CD14-positive monocyte (primary cell): ENCODE results near the gene DEPDC1B. TPM values are rescaled to one million over a fixed set of nuclear protein-coding genes. Genes with fewer than 3 reads are reported as not detected.
A peak's percentile ranks its signal among the peaks of the same experiment; 100 is the strongest.

Experiments used
- DNase-seq, 3 donors: peaks; one replicate each; pipeline ENCODE4 v3.0.0-alpha.2; 2011 to 2022
- H2AFZ ChIP-seq: 2 replicates; pipeline ENCODE4 v1.6.0; 2012; ENCODE audit warnings: mild to moderate bottlenecking, low read depth, low read length, inconsistent platforms; ENCODE audit not compliant: insufficient read depth, poor library complexity, severe bottlenecking
- H3K27ac ChIP-seq, 2 donors: 1 replicate in 1 of 2; 2 replicates in 1 of 2; pipeline ENCODE4 v1.5.1; 2012 to 2013; ENCODE audit warnings: low read length in 2 of 2, control low read depth in 1 of 2, inconsistent platforms in 1 of 2, low read depth in 1 of 2, mild to moderate bottlenecking in 1 of 2
- H3K27me3 ChIP-seq, 2 donors: one replicate each; pipeline versions ENCODE4 v1.6.0 to v1.6.1; 2011 to 2013; ENCODE audit warnings: low read length in 2 of 2; ENCODE audit not compliant: control insufficient read depth in 2 of 2, insufficient read depth in 2 of 2
- H3K36me3 ChIP-seq, 2 donors: replicated peaks in 1 of 2; 1 replicate in 1 of 2; 2 replicates in 1 of 2; pipeline versions ENCODE4 v1.5.1 to v1.6.1; 2012 to 2013; ENCODE audit warnings: low read length in 2 of 2, control low read depth in 1 of 2, inconsistent platforms in 1 of 2, mild to moderate bottlenecking in 1 of 2; ENCODE audit not compliant: insufficient read depth in 2 of 2, control insufficient read depth in 1 of 2
- H3K4me1 ChIP-seq, 2 donors: 1 replicate in 1 of 2; 2 replicates in 1 of 2; pipeline versions ENCODE4 v1.5.1 to v1.6.1; 2012 to 2013; ENCODE audit warnings: low read length in 2 of 2, control low read depth in 1 of 2, inconsistent platforms in 1 of 2, mild to moderate bottlenecking in 1 of 2, moderate library complexity in 1 of 2; ENCODE audit not compliant: insufficient read depth in 2 of 2, control insufficient read depth in 1 of 2
- H3K4me2 ChIP-seq: replicated peaks from 2 replicates; pipeline ENCODE3; 2012; ENCODE audit warnings: low read length, moderate library complexity, mild to moderate bottlenecking; ENCODE audit not compliant: poor library complexity, severe bottlenecking; ENCODE audit errors: extremely low read depth
- H3K4me3 ChIP-seq, 3 experiments: fragments of 200-600 bp in 1 of 3; sonication (generic) in 1 of 3; replicated peaks in 1 of 3; 1 replicate in 2 of 3; 2 replicates in 1 of 3; pipeline ENCODE4 v1.5.1; 2011 to 2013; ENCODE audit warnings: low read length in 3 of 3, mild to moderate bottlenecking in 3 of 3, control low read depth in 2 of 3, low read depth in 2 of 3, inconsistent platforms in 1 of 3, moderate library complexity in 1 of 3
- H3K79me2 ChIP-seq: 2 replicates; pipeline ENCODE4 v1.6.0; 2012; ENCODE audit warnings: mild to moderate bottlenecking, control low read depth, inconsistent platforms, low read length, moderate library complexity; ENCODE audit not compliant: insufficient read depth
- H3K9ac ChIP-seq: 2 replicates; pipeline ENCODE4 v1.6.0; 2017; ENCODE audit warnings: low read length, mild to moderate bottlenecking; ENCODE audit not compliant: insufficient read depth, poor library complexity, severe bottlenecking
- H3K9me3 ChIP-seq, 2 donors: replicated peaks in 1 of 2; 1 replicate in 1 of 2; 2 replicates in 1 of 2; pipeline versions ENCODE4 v1.5.1 to v1.6.1; 2012 to 2013; ENCODE audit warnings: low read length in 2 of 2, control low read depth in 1 of 2; ENCODE audit not compliant: control insufficient read depth in 1 of 2, insufficient read depth in 1 of 2
- H4K20me1 ChIP-seq: 2 replicates; pipeline ENCODE4 v1.6.0; 2012; ENCODE audit warnings: mild to moderate bottlenecking, low read length, control low read depth, moderate library complexity; ENCODE audit not compliant: insufficient read depth
- H3K27ac Mint-ChIP-seq, 7 donors: one replicate each; pipeline ENCODE4 v1.8.0; 2020; ENCODE audit warnings: mild to moderate bottlenecking in 7 of 7, mixed read lengths in 7 of 7, moderate library complexity in 6 of 7, inconsistent platforms in 2 of 7
- H3K27me3 Mint-ChIP-seq, 3 donors: one replicate each; pipeline ENCODE4 v1.8.0; 2021 to 2022; ENCODE audit warnings: low read depth in 3 of 3, mild to moderate bottlenecking in 3 of 3, mixed read lengths in 3 of 3, moderate library complexity in 3 of 3, inconsistent platforms in 1 of 3
- H3K36me3 Mint-ChIP-seq, 2 donors: one replicate each; pipeline ENCODE4 v1.8.0; 2020; ENCODE audit warnings: mixed read lengths in 2 of 2, inconsistent platforms in 1 of 2, mild to moderate bottlenecking in 1 of 2
- H3K4me1 Mint-ChIP-seq: one replicate; pipeline ENCODE4 v1.8.0; 2020; ENCODE audit warnings: mild to moderate bottlenecking, mixed read lengths
- H3K4me3 Mint-ChIP-seq, 2 donors: one replicate each; pipeline ENCODE4 v1.8.0; 2020; ENCODE audit warnings: mild to moderate bottlenecking in 2 of 2, mixed read lengths in 2 of 2, moderate library complexity in 1 of 2
- H3K9me3 Mint-ChIP-seq, 7 donors: one replicate each; pipeline ENCODE4 v1.8.0; 2020 to 2022; ENCODE audit warnings: mixed read lengths in 7 of 7, mild to moderate bottlenecking in 6 of 7, moderate library complexity in 6 of 7, inconsistent platforms in 2 of 7
- WGBS: methylation state at CpG from one replicate; pipeline ENCODE4 v1.1.5; 2013; ENCODE audit warnings: missing lambda C conversion rate; ENCODE audit not compliant: insufficient coverage; 5-methylcytosine and 5-hydroxymethylcytosine counted together
- intact Hi-C, 2 donors: fragments of 100-400 bp; cut with micrococcal nuclease; formaldehyde crosslinking; loops; one replicate each; pipeline versions ENCODE4 v1.15.0 to v1.15.1; 2023
- polyA plus RNA-seq, 3 donors: library from polyadenylated mRNA; depleted of rRNA in 1 of 3; unstranded in 2 of 3; stranded (reverse) in 1 of 3; fragments of 300-500 nt in 2 of 3; fragments of >200 nt in 1 of 3; fragmentation: Illumina TruSeq in 2 of 3; gene quantifications; 1 replicate in 2 of 3; 2 replicates in 1 of 3; pipeline ENCODE4 v1.2.3, GENCODE V29; 2012 to 2021
- TF ChIP-seq, protein P1 (sequence below): fragments of 200-600 bp; IDR thresholded peaks from one replicate; pipeline ENCODE4 v1.8.0; 2022; ENCODE audit warnings: antibody characterized with exemption, mild to moderate bottlenecking

Gene DEPDC1B
- polyA plus RNA-seq, 3 donors = 0.11 to 0.56 (median 0.14) TPM

DNA sequence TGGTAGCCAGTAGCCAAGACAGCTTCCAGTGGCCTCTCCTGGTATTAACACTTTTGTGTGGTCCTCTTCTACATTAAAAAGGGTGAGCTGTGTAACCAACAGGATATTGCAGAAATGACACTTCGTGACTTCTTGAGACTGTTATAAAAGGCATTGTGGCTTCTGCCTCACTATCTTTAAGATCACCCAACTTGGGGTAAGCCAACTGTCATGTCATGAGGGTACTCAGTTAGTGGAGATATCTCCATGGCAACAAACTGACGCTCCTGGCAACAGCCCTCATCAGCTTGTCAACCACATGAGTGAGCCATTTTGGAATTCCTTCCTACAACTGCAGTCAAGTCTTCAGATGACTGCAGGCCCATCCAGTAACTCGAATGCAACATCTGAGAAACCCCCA, 121.7 kb downstream of the DEPDC1B start:
- Histone ChIP-seq H3K4me1 (no peaks in the 10 kb centered on the region), H2AFZ (no peak overlapping the region), H3K4me2 (no peak overlapping the region), H3K9ac (no peak overlapping the region), H3K4me3 (no peak overlapping the region), H4K20me1 (no peaks in the 10 kb centered on the region), H3K27ac (no peak overlapping the region), H3K36me3 (no peaks in the 10 kb centered on the region), H3K27me3 (no peaks in the 10 kb centered on the region), H3K9me3 (peaks cover 13 to 15% of the 10 kb centered on the region in 2 donors), H3K79me2 (no peaks in the 10 kb centered on the region)
- no peak for DNase-seq
- 18% methylated on average over 1 of the region's 3 CpGs for WGBS
- intact Hi-C loops = no loop called here
- Mint-ChIP-seq H3K27me3 (peaks cover 0 to 1% (median 0%) of the 10 kb centered on the region in 3 donors), H3K4me3 (no peak overlapping the region), H3K36me3 (peaks cover 3 to 9% of the 10 kb centered on the region in 2 donors), H3K27ac (peak overlapping the region in 1 of 7 donors; percentile 12), H3K4me1 (no peaks in the 10 kb centered on the region), H3K9me3 (peaks cover 17 to 34% (median 25%) of the 10 kb centered on the region in 7 donors)
- TF ChIP-seq, protein P1, sequence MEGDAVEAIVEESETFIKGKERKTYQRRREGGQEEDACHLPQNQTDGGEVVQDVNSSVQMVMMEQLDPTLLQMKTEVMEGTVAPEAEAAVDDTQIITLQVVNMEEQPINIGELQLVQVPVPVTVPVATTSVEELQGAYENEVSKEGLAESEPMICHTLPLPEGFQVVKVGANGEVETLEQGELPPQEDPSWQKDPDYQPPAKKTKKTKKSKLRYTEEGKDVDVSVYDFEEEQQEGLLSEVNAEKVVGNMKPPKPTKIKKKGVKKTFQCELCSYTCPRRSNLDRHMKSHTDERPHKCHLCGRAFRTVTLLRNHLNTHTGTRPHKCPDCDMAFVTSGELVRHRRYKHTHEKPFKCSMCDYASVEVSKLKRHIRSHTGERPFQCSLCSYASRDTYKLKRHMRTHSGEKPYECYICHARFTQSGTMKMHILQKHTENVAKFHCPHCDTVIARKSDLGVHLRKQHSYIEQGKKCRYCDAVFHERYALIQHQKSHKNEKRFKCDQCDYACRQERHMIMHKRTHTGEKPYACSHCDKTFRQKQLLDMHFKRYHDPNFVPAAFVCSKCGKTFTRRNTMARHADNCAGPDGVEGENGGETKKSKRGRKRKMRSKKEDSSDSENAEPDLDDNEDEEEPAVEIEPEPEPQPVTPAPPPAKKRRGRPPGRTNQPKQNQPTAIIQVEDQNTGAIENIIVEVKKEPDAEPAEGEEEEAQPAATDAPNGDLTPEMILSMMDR = no peak

DNA sequence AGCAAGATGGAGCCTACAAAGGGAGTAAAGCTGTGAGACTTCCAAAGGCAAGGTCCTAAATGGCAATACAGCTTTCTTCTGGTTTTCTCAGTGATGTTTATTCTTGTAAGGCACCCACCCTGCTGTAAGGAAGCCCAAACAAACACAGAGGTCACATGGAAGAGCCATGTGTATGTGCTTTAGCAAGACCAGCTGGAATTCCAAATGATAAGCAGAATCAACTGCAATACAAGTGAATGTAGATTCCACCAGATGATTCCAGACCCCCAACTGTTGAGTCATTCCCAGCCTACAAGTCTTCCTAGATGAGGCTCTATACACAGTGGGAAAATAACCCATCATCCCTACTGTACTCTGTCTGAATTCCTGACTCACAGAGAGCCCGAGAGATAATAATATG, 122.8 kb downstream of the DEPDC1B start:
- H3K27ac Mint-ChIP-seq = no peak overlapping the region
- H3K79me2 ChIP-seq = no peaks in the 10 kb centered on the region
- peaks cover 0 to 3% (median 0%) of the 10 kb centered on the region in 3 donors for H3K27me3 Mint-ChIP-seq

More for the DNA sequence above, 122.8 kb downstream of the DEPDC1B start:
- Histone ChIP-seq H3K9me3 (peaks cover 13 to 15% of the 10 kb centered on the region in 2 donors), H3K4me3 (no peak overlapping the region), H2AFZ (no peak overlapping the region), H4K20me1 (no peaks in the 10 kb centered on the region), H3K36me3 (no peaks in the 10 kb centered on the region), H3K4me1 (no peaks in the 10 kb centered on the region), H3K9ac (no peak overlapping the region), H3K27me3 (no peaks in the 10 kb centered on the region), H3K4me2 (no peak overlapping the region), H3K27ac (no peak overlapping the region)
- Mint-ChIP-seq H3K4me3 (no peak overlapping the region), H3K9me3 (peaks cover 24 to 43% (median 31%) of the 10 kb centered on the region in 7 donors), H3K36me3 (peaks cover 0 to 9% of the 10 kb centered on the region in 2 donors), H3K4me1 (no peaks in the 10 kb centered on the region)
- no CpG with 5 or more reads among the region's 1 CpG for WGBS
- TF ChIP-seq, protein P1 = no peak
- DNase-seq = no peak
- intact Hi-C loops = no loop called here
